OCI-LY7 (cell line): ENCODE data around the gene MAGEB4. TPM values are rescaled to one million over a fixed set of nuclear protein-coding genes. Genes with fewer than 3 reads are reported as not detected.

ENCODE experiments used
- BruUV-seq: library from RNA; stranded (reverse); fragments of 400-500 nt; replicated peaks from 2 replicates; lab custom pipeline; 2021; lab: Mats Ljungman, UMichigan
- CTCF ChIA-PET: fragments of 300-600 bp; sonication (Branson Sonifier 250); formaldehyde crosslinking; loops from one replicate; lab custom pipeline; 2022; ENCODE audit warnings: antibody characterized with exemption; ENCODE audit not compliant: unreplicated experiment; lab: Charles Lee
- POLR2A ChIA-PET: fragments of 300-600 bp; sonication (Branson Sonifier 250); formaldehyde crosslinking; loops from one replicate; lab custom pipeline; 2022; ENCODE audit warnings: antibody characterized with exemption; lab: Charles Lee
- DNase-seq: peaks from one replicate; pipeline ENCODE4 v3.0.0-alpha.2; 2015; ENCODE audit warnings: low spot score
- H2AFZ ChIP-seq: fragments of 200-600 bp; sonication (generic), shearing (Covaris generic); 2 replicates; pipeline ENCODE4 v1.6.1; 2014; ENCODE audit warnings: mild to moderate bottlenecking, antibody characterized with exemption, low read length, moderate library complexity
- H3K27ac ChIP-seq: fragments of 200-600 bp; sonication (generic); 2 replicates; pipeline ENCODE4 v1.5.1; 2014; ENCODE audit warnings: mixed run types, low read depth, mild to moderate bottlenecking, moderate library complexity, low read length, inconsistent platforms; ENCODE audit not compliant: poor library complexity, severe bottlenecking
- H3K36me3 ChIP-seq: fragments of 200-600 bp; sonication (generic); 2 replicates; pipeline ENCODE4 v1.6.1; 2014; ENCODE audit warnings: mild to moderate bottlenecking, antibody characterized with exemption, low read length, moderate library complexity, mixed read lengths; ENCODE audit not compliant: insufficient read depth
- H3K4me1 ChIP-seq: fragments of 200-600 bp; sonication (generic); 2 replicates; pipeline ENCODE4 v1.5.1; 2014; ENCODE audit warnings: mild to moderate bottlenecking, low read length; ENCODE audit not compliant: insufficient read depth, poor library complexity, severe bottlenecking
- H3K4me2 ChIP-seq: fragments of 200-600 bp; sonication (generic); 2 replicates; pipeline ENCODE4 v1.6.1; 2014; ENCODE audit warnings: mild to moderate bottlenecking, low read length
- H3K4me3 ChIP-seq: fragments of 200-600 bp; sonication (generic); 2 replicates; pipeline ENCODE4 v1.5.1; 2014; ENCODE audit warnings: mild to moderate bottlenecking, low read depth, low read length; ENCODE audit not compliant: poor library complexity, severe bottlenecking
- H3K79me2 ChIP-seq: fragments of 200-600 bp; sonication (generic); 2 replicates; pipeline ENCODE4 v1.6.1; 2016; ENCODE audit warnings: low read depth, mild to moderate bottlenecking, low read length, moderate library complexity, mixed read lengths; ENCODE audit not compliant: insufficient read depth
- H3K9me2 ChIP-seq: fragments of 200-600 bp; sonication (generic); 2 replicates; pipeline ENCODE4 v1.6.1; 2016; ENCODE audit warnings: mild to moderate bottlenecking, low read length, mixed read lengths; ENCODE audit not compliant: insufficient read depth
- H3K9me3 ChIP-seq: fragments of 200-600 bp; sonication (generic); 2 replicates; pipeline ENCODE4 v1.6.1; 2014; ENCODE audit warnings: mild to moderate bottlenecking, mixed run types, low read length, mixed read lengths
- H4K20me1 ChIP-seq: fragments of 200-600 bp; sonication (generic); 2 replicates; pipeline ENCODE4 v1.6.1; 2014; ENCODE audit warnings: mild to moderate bottlenecking, antibody characterized with exemption, low read length, moderate library complexity, mixed read lengths; ENCODE audit not compliant: insufficient read depth
- EZH2phosphoT487 ChIP-seq: fragments of 200-600 bp; sonication (generic); IDR thresholded peaks from 2 replicates; pipeline ENCODE4 v1.6.1; 2018; ENCODE audit warnings: low read depth, borderline replicate concordance, mild to moderate bottlenecking, mixed run types, antibody characterized with exemption, low read length, moderate library complexity, mixed read lengths
- intact Hi-C: fragments of 100-400 bp; cut with micrococcal nuclease; formaldehyde crosslinking; loops from one replicate; pipeline ENCODE4 v1.10.0; 2022; ENCODE audit not compliant: unreplicated experiment
- total RNA-seq, 2 experiments: library from RNA; depleted of rRNA in 1 of 2; stranded (reverse); fragments of >200 nt in 1 of 2; shearing (Covaris generic) in 1 of 2; gene quantifications; 2 replicates each; pipeline ENCODE4 v1.2.3, GENCODE V29; 2014 to 2022
- TF ChIP-seq, protein P1 (sequence below): fragments of 200-600 bp; sonication (generic); conservative IDR thresholded peaks from 2 replicates; pipeline ENCODE4 v1.5.1; 2014; ENCODE audit warnings: mild to moderate bottlenecking, antibody characterized with exemption, low read length, moderate library complexity, mixed read lengths

Gene MAGEB4
- total RNA-seq, 2 experiments from 2014 or later, result not detected

GRCh38 chrX:30228526-30228925 is 13.3 kb upstream of the MAGEB4 start:
- Histone ChIP-seq H3K4me3 (no peak overlapping the region), H3K27ac (no peak overlapping the region), H3K4me2 (no peak overlapping the region), H2AFZ (no peak overlapping the region), H4K20me1 (no peaks in the 10 kb centered on the region), H3K9me3 (no peaks in the 10 kb centered on the region), H3K79me2 (no peaks in the 10 kb centered on the region), H3K9me2 (no peaks in the 10 kb centered on the region), H3K36me3 (no peaks in the 10 kb centered on the region), H3K4me1 (no peaks in the 10 kb centered on the region)
- BruUV-seq, result no TSS peak
- intact Hi-C loops, result no loop called here
- ChIA-PET CTCF (no interaction called here), POLR2A (no interaction called here)
- TF ChIP-seq, protein P1, sequence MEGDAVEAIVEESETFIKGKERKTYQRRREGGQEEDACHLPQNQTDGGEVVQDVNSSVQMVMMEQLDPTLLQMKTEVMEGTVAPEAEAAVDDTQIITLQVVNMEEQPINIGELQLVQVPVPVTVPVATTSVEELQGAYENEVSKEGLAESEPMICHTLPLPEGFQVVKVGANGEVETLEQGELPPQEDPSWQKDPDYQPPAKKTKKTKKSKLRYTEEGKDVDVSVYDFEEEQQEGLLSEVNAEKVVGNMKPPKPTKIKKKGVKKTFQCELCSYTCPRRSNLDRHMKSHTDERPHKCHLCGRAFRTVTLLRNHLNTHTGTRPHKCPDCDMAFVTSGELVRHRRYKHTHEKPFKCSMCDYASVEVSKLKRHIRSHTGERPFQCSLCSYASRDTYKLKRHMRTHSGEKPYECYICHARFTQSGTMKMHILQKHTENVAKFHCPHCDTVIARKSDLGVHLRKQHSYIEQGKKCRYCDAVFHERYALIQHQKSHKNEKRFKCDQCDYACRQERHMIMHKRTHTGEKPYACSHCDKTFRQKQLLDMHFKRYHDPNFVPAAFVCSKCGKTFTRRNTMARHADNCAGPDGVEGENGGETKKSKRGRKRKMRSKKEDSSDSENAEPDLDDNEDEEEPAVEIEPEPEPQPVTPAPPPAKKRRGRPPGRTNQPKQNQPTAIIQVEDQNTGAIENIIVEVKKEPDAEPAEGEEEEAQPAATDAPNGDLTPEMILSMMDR, result no peak
- no peak for TF ChIP-seq EZH2phosphoT487
- no peak for DNase-seq

- CTCF ChIA-PET, result no interaction called here
- Histone ChIP-seq H4K20me1 (no peaks in the 10 kb centered on the region), H3K36me3 (no peaks in the 10 kb centered on the region), H2AFZ (no peak within 1 kb of the TSS), H3K27ac (no peak within 1 kb of the TSS), H3K9me3 (no peaks in the 10 kb centered on the region), H3K9me2 (no peaks in the 10 kb centered on the region), H3K4me3 (no peak within 1 kb of the TSS), H3K4me2 (no peak within 1 kb of the TSS), H3K79me2 (no peaks in the 10 kb centered on the region), H3K4me1 (no peaks in the 10 kb centered on the region)
- DNase-seq, result no peak
- no TSS peak for BruUV-seq
- intact Hi-C loops, result no loop called here
- POLR2A ChIA-PET, result no interaction called here
- no peak for TF ChIP-seq EZH2phosphoT487
- TF ChIP-seq, protein P1, result no peak
Measured at GRCh38 chrX:30230395-30230794, 11.4 kb upstream of the MAGEB4 start, which contains the start of gene MAGEB3. TSS of gene MAGEB3 (plus strand) at chrX:30230657. CDS start at chrX:30235925, 5,268 bp downstream.

GRCh38 chrX:30246769-30247489 is 5.1 kb downstream of the MAGEB4 start, which contains the start of gene MAGEB1:
TSS of gene MAGEB1 (plus strand) at chrX:30247146. CDS start at chrX:30250494, 3,348 bp downstream.
- BruUV-seq, result no TSS peak

More at GRCh38 chrX:30246769-30247489, 5.1 kb downstream of the MAGEB4 start, which contains the start of gene MAGEB1:
- H3K4me1 ChIP-seq, result no peaks in the 10 kb centered on the region
- CTCF ChIA-PET, result no interaction called here
- no peak within 1 kb of the TSS for H3K4me2 ChIP-seq
- H3K27ac ChIP-seq, result no peak within 1 kb of the TSS
- no peaks in the 10 kb centered on the region for H3K9me2 ChIP-seq
- H3K9me3 ChIP-seq, result no peaks in the 10 kb centered on the region
- no peaks in the 10 kb centered on the region for H4K20me1 ChIP-seq
- H2AFZ ChIP-seq, result no peak within 1 kb of the TSS
- H3K79me2 ChIP-seq, result no peaks in the 10 kb centered on the region
- POLR2A ChIA-PET, result no interaction called here
- H3K4me3 ChIP-seq, result no peak within 1 kb of the TSS
- no peak for DNase-seq
- no peak for TF ChIP-seq EZH2phosphoT487
- TF ChIP-seq, protein P1, result no peak
- no peaks in the 10 kb centered on the region for H3K36me3 ChIP-seq
- intact Hi-C loops, result no loop called here
